ENCODE measurements around the gene PTPRA. TPM values are rescaled to one million over a fixed set of nuclear protein-coding genes. Genes with fewer than 3 reads are reported as not detected.
A peak's percentile ranks its signal among the peaks of the same experiment; 100 is the strongest.

The PTPRA gene
- total and polyA plus RNA-seq, 11 donors: 6.1 to 43.4 (median 24.9) TPM

- intact Hi-C loops (cut with DNase I): loop anchor here in 1 of 10 donors (10.0 kb wide), 1 partner anchor 425 kb away; no protein-coding TSS in a partner anchor
- Histone ChIP-seq H3K4me3 (no peak overlapping the region), H3K27me3 (no peaks in the 10 kb centered on the region), H3K4me1 (peaks cover 0 to 38% (median 13%) of the 10 kb centered on the region in 12 donors), H3K9me3 (no peaks in the 10 kb centered on the region), H3K27ac (no peak overlapping the region), H3K36me3 (peaks cover 0 to 26% (median 21%) of the 10 kb centered on the region in 9 donors)
- TF ChIP-seq CTCF (IDR thresholded peaks at IDR 0.05) (no peak), POLR2A (IDR thresholded peaks at IDR 0.05) (no peak)
- ATAC-seq (no peak), DNase-seq (no peak)
- 94 to 97% (median 96%) methylated on average over 3 of the region's 3 CpGs for WGBS, 4 donors
These were observed 3.9 kb upstream of the PTPRA start for GRCh38 chr20:2869381-2869780.

DNA sequence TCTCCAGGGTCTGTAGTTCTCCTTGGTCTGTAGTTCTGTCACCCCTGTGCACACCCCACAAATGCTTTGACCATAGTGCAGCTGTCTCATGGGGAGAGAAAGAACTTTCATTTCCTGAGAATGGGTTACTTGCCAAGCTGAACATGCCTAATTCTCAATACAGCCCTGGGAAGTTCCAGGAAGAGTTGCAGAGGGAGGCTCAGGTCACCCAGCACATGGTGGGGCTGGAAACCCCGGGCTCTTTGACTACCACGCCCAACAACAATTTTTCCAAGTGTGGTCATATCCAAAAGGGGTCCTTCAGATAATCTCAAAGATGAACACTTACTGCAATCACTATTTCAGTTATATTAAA, 2.2 kb upstream of the PTPRA start:
- Histone ChIP-seq H3K4me3 (no peak overlapping the region), H3K27ac (peak overlapping the region in 1 of 12 donors; percentile 63), H3K36me3 (peaks cover 0 to 10% (median 6%) of the 10 kb centered on the region in 9 donors), H3K27me3 (no peaks in the 10 kb centered on the region), H3K4me1 (peaks cover 0 to 54% (median 29%) of the 10 kb centered on the region in 12 donors), H3K9me3 (no peaks in the 10 kb centered on the region)
- ATAC-seq (no peak), DNase-seq (no peak)
- WGBS, 4 donors: 31 to 52% (median 36%) methylated on average over 2 of the region's 2 CpGs
- TF ChIP-seq CTCF (IDR thresholded peaks at IDR 0.05): no peak
- TF ChIP-seq POLR2A (IDR thresholded peaks at IDR 0.05): no peak
- intact Hi-C loops (cut with DNase I): loop anchor here in 2 of 10 donors (5.0 to 10.0 kb wide), 2 partner anchors 114 to 131 kb away; no protein-coding TSS in a partner anchor

DNA sequence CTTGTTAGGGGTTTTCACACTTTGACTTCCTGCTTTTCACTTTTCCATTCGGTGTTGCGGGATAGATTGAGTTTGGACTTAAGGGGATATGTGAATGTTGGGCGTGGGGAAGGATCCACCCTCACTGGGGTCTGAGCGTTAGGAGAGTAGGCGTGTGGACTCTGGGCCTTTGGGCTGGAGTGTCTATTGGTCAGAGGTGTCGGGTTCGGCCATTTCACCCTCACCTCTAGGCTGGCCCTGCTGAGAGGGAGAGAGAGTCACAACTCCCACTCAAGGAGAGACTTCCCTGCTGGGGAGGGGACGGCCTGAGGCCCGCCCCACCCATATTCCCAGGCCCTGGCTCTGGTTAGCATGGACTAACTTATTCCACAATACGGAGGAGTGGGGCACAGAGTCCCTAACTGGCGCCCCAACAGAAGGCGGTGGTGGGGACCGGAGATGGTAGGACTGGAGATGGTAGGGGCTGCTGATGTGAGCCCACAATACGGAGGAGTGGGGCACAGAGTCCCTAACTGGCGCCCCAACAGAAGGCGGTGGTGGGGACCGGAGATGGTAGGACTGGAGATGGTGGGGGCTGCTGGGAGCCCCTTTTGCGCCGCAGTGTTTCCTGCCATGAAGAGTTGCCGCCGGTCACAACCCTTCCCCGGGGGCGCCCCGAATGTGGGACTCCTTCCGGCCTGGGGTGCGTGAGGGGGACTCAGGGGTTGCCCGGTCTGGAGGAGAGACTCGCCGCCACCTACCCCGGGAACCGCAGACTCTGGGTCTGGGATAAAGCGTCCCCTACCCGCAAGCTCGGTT, 1.4 kb upstream of the PTPRA start:
- no peaks in the 10 kb centered on the region for H3K27me3 ChIP-seq
- peak in 1 of 5 donors; percentile 62 for DNase-seq
- peaks cover 0 to 56% (median 31%) of the 10 kb centered on the region in 12 donors for H3K4me1 ChIP-seq
- intact Hi-C loops (cut with DNase I): loop anchor here in 3 of 10 donors (2.0 to 10.0 kb wide), 3 partner anchors 31 to 130 kb away; partner anchors contain the start of genes PCED1A (in 1 of the 3) and VPS16 (in 1 of the 3)
- peak overlapping the region in 4 of 12 donors; percentile 80 to 92 (median 86) for H3K27ac ChIP-seq
- ATAC-seq: peak in 3 of 4 donors; percentile 6 to 20 (median 12)
- H3K9me3 ChIP-seq: no peaks in the 10 kb centered on the region
- TF ChIP-seq CTCF (IDR thresholded peaks at IDR 0.05) (no peak), POLR2A (IDR thresholded peaks at IDR 0.05) (no peak)
- H3K36me3 ChIP-seq: peaks cover 0 to 2% (median 0%) of the 10 kb centered on the region in 9 donors
- peak overlapping the region; percentile 62 to 100 (median 84) for H3K4me3 ChIP-seq
- WGBS, 4 donors: 20 to 35% (median 28%) methylated on average over 26 to 34 of the region's 34 CpGs

GRCh38 chr20:2872459-2873009, 747 bp upstream of the PTPRA start:
- H3K4me3 ChIP-seq: peak overlapping the region; percentile 62 to 100 (median 84)
- no peaks in the 10 kb centered on the region for H3K27me3 ChIP-seq
- DNase-seq: peak; percentile 46 to 83 (median 58)
- no peaks in the 10 kb centered on the region for H3K36me3 ChIP-seq
- H3K27ac ChIP-seq: peak overlapping the region in 9 of 12 donors; percentile 41 to 92 (median 80)
- TF ChIP-seq CTCF (IDR thresholded peaks at IDR 0.05): peak in 8 of 12 donors; percentile 5 to 46 (median 24)
- TF ChIP-seq POLR2A (IDR thresholded peaks at IDR 0.05): no peak
- peak; percentile 35 to 61 (median 47) for ATAC-seq
- H3K4me1 ChIP-seq: peaks cover 0 to 54% (median 31%) of the 10 kb centered on the region in 12 donors
- intact Hi-C loops (cut with DNase I): loop anchor here in 3 of 10 donors (1.0 to 10.0 kb wide), 4 partner anchors 32 to 130 kb away; partner anchors contain the start of genes PCED1A (in 2 of the 3) and VPS16 (in 2 of the 3)
- WGBS, 4 donors: 0% methylated on average over 5 to 49 of the region's 49 CpGs
- no peaks in the 10 kb centered on the region for H3K9me3 ChIP-seq

All from heart left ventricle (tissue), 16 donors.